Inflammatory macrophage treated with lipopolysaccharide for 1 hour (primary cell): ENCODE results near the gene KRTAP16-1.
"Not testable (repeated sequence)": the region's sequence is repeated elsewhere in the genome, so short reads cannot be mapped to it uniquely, and the experiment has no call there.

Experiments used
- DNase-seq, 2 donors: peaks; one replicate each; pipeline ENCODE4 v3.0.0-alpha.2; 2020 to 2022

KRTAP16-1 gene

GRCh38 chr17:41301916-41302901 is 6.9 kb downstream of the KRTAP16-1 start, which contains the start of gene KRTAP29-1:
Gene KRTAP29-1, minus strand, starts transcription at chr17:41302851. Its CDS starts 0 bp downstream, at chr17:41302851.
- peak in 1 of 2 donors; percentile 9 for DNase-seq

GRCh38 chr17:41301204-41301790 is 7.8 kb downstream of the KRTAP16-1 start:
- DNase-seq, result no peak

GRCh38 chr17:41298458-41299135 is 10.5 kb downstream of the KRTAP16-1 start:
- no peak for DNase-seq

- DNase-seq, result no peak
Observed at GRCh38 chr17:41296846-41297245, 12.3 kb downstream of the KRTAP16-1 start.

GRCh38 chr17:41294016-41294415 is 15.1 kb downstream of the KRTAP16-1 start:
- no peak for DNase-seq

GRCh38 chr17:41287050-41287449 is 22.1 kb downstream of the KRTAP16-1 start:
- no peak for DNase-seq

GRCh38 chr17:41284546-41284945 is 24.6 kb downstream of the KRTAP16-1 start:
- peak; percentile 26 to 31 for DNase-seq

GRCh38 chr17:41284043-41284442 is 25.1 kb downstream of the KRTAP16-1 start:
- no peak for DNase-seq

GRCh38 chr17:41278176-41278955 is 30.7 kb downstream of the KRTAP16-1 start:
- no peak for DNase-seq

GRCh38 chr17:41275648-41276190 is 33.4 kb downstream of the KRTAP16-1 start, which contains the start of gene KRTAP9-7:
Gene KRTAP9-7, plus strand, starts transcription at chr17:41275698. Its CDS starts 0 bp downstream, at chr17:41275698.
- DNase-seq, result not testable (repeated sequence)

- no peak for DNase-seq
Observed at GRCh38 chr17:41271858-41272257, 37.3 kb downstream of the KRTAP16-1 start.

GRCh38 chr17:41271323-41271722 is 37.8 kb downstream of the KRTAP16-1 start:
- DNase-seq, result not testable (repeated sequence)

- DNase-seq, result no peak
Observed at GRCh38 chr17:41267711-41268110, 41.4 kb downstream of the KRTAP16-1 start.

GRCh38 chr17:41265078-41265477 is 44.0 kb downstream of the KRTAP16-1 start, which contains the start of gene KRTAP9-6:
Gene KRTAP9-6, plus strand, starts transcription at chr17:41265378. Its CDS starts 0 bp downstream, at chr17:41265378.
- no peak for DNase-seq

- DNase-seq, result no peak
Observed at GRCh38 chr17:41264599-41264998, 44.5 kb downstream of the KRTAP16-1 start.

GRCh38 chr17:41263212-41263611 is 45.9 kb downstream of the KRTAP16-1 start:
- DNase-seq, result no peak

GRCh38 chr17:41258406-41258805 is 50.7 kb downstream of the KRTAP16-1 start:
- no peak for DNase-seq
